Panc1 (cell line): ENCODE data around the gene ONECUT3. TPM values are rescaled to one million over a fixed set of nuclear protein-coding genes. Genes with fewer than 3 reads are reported as not detected.
A peak's percentile ranks its signal among the peaks of the same experiment; 100 is the strongest.

ENCODE experiments used
- ATAC-seq: fragments of 200-7000 bp; cut with Tn5 transposase; 2 replicates; pipeline ENCODE4 v1.9.1; 2020; ENCODE audit warnings: mild to moderate bottlenecking, moderate library complexity
- BruUV-seq: library from RNA; stranded (reverse); fragments of 400-500 nt; replicated peaks from 2 replicates; lab custom pipeline; 2021; lab: Mats Ljungman, UMichigan
- CTCF ChIA-PET: fragments of 300-600 bp; sonication (Branson Sonifier 250); formaldehyde crosslinking; loops from one replicate; lab custom pipeline; 2022; ENCODE audit warnings: antibody characterized with exemption; lab: Charles Lee
- POLR2A ChIA-PET: fragments of 300-600 bp; sonication (Branson Sonifier 250); formaldehyde crosslinking; loops from one replicate; lab custom pipeline; 2022; ENCODE audit warnings: antibody characterized with exemption; lab: Charles Lee
- DNase-seq: peaks from one replicate; pipeline ENCODE4 v3.0.0-alpha.2; 2010; ENCODE audit warnings: low read depth, low spot score
- H3K27ac ChIP-seq: 2 replicates; pipeline ENCODE4 v1.5.1; 2011; ENCODE audit warnings: mild to moderate bottlenecking, low read length, inconsistent platforms
- H3K27me3 ChIP-seq: fragments of 200-500 bp; sonication (Bioruptor generic); 2 replicates; pipeline ENCODE4 v1.6.0; 2014; ENCODE audit warnings: low read length, inconsistent platforms; ENCODE audit not compliant: control insufficient read depth, insufficient read depth
- H3K36me3 ChIP-seq: fragments of 200-500 bp; sonication (Bioruptor generic); 2 replicates; pipeline ENCODE4 v1.5.1; 2014; ENCODE audit warnings: inconsistent platforms, mild to moderate bottlenecking, low read length, moderate library complexity; ENCODE audit not compliant: control insufficient read depth, insufficient read depth
- H3K4me1 ChIP-seq: 2 replicates; pipeline ENCODE4 v1.5.1; 2011; ENCODE audit warnings: inconsistent platforms, mild to moderate bottlenecking, low read length, moderate library complexity; ENCODE audit not compliant: control insufficient read depth, insufficient read depth
- H3K4me3 ChIP-seq, 2 experiments: 2 replicates each; pipeline ENCODE4 v1.5.1; 2011 to 2012; ENCODE audit warnings: low read depth in 2 of 2, low read length in 2 of 2, mild to moderate bottlenecking in 2 of 2, inconsistent platforms in 1 of 2, moderate library complexity in 1 of 2
- H3K9me3 ChIP-seq: fragments of 200-500 bp; sonication (Bioruptor generic); 2 replicates; pipeline ENCODE4 v1.5.1; 2014; ENCODE audit warnings: low read depth, mild to moderate bottlenecking, inconsistent platforms, low read length, moderate library complexity; ENCODE audit not compliant: control insufficient read depth, insufficient read depth
- CTCF ChIP-seq: fragments of 450-650 bp; IDR thresholded peaks from 2 replicates; pipeline ENCODE4 v1.5.1; 2017; ENCODE audit warnings: mild to moderate bottlenecking
- POLR2AphosphoS5 ChIP-seq: IDR thresholded peaks from 2 replicates; pipeline ENCODE4 v1.6.1; 2012; ENCODE audit warnings: mild to moderate bottlenecking, low read depth, low read length, moderate library complexity
- REST ChIP-seq, 2 experiments: IDR thresholded peaks; 2 replicates each; pipeline ENCODE4 v1.6.1; 2011 to 2012; ENCODE audit warnings: low read depth in 2 of 2, control low read depth in 1 of 2, low read length in 1 of 2, mild to moderate bottlenecking in 1 of 2, moderate library complexity in 1 of 2; ENCODE audit not compliant: insufficient read depth in 1 of 2
- SIN3A ChIP-seq: IDR thresholded peaks from 2 replicates; pipeline ENCODE4 v1.6.1; 2012; ENCODE audit warnings: low read depth, mild to moderate bottlenecking, low read length, moderate library complexity, borderline replicate concordance; ENCODE audit not compliant: insufficient read depth
- TCF7L2 ChIP-seq: IDR thresholded peaks from 2 replicates; pipeline ENCODE4 v1.6.1; 2011; ENCODE audit warnings: mild to moderate bottlenecking, low read depth, low read length, inconsistent platforms
- in situ Hi-C: cut with HindIII; loops from 2 replicates; pipeline ENCODE4 v1.10.0; 2016; ENCODE audit warnings: low sequenced_read_pairs, low pct_unique_long_range_greater_than_20kb
- intact Hi-C: fragments of 100-400 bp; cut with micrococcal nuclease; formaldehyde crosslinking; loops from one replicate; pipeline ENCODE4 v1.10.0; 2022; ENCODE audit not compliant: unreplicated experiment
- microRNA-seq: library from miRNA; unstranded; fragments of <30 nt; microRNA quantifications from one replicate; pipeline ENCODE4 v1.1.0, GENCODE V29; 2020; ENCODE audit not compliant: unreplicated experiment
- total RNA-seq: library from RNA; stranded (reverse); gene quantifications from one replicate; pipeline ENCODE4 v1.2.1, GENCODE V29; 2021; ENCODE audit not compliant: unreplicated experiment

Gene ONECUT3
- total RNA-seq, 1 experiment from 2014 or later, result 16.5 TPM

GRCh38 chr19:1829958-1830357, 76.7 kb downstream of the ONECUT3 start:
- TF ChIP-seq TCF7L2, result no peak
- TF ChIP-seq CTCF, result no peak
- TF ChIP-seq POLR2AphosphoS5, result no peak
- no peak for TF ChIP-seq REST (IDR thresholded peaks at IDR 0.05; ENCODE audit: insufficient read depth in 1 of 2, low read depth in 2 of 2, low read length in 1 of 2)
- no peak for TF ChIP-seq SIN3A
- CTCF ChIA-PET, result interaction anchor here (0.6 kb wide), 1 partner anchor 263 kb away, joined by 3 read pairs; no protein-coding TSS in a partner anchor
- in situ Hi-C loops, result no loop called here
- intact Hi-C loops, result no loop called here
- ATAC-seq (no peak), DNase-seq (no peak)
- no peak overlapping the region for H3K4me3 ChIP-seq
- H3K36me3 ChIP-seq, result no peaks in the 10 kb centered on the region
- H3K27me3 ChIP-seq, result no peaks in the 10 kb centered on the region
- H3K9me3 ChIP-seq, result no peaks in the 10 kb centered on the region
- H3K27ac ChIP-seq, result no peak overlapping the region
- BruUV-seq, result no TSS peak
- POLR2A ChIA-PET, result no interaction called here
- peaks cover 26% of the 10 kb centered on the region for H3K4me1 ChIP-seq

GRCh38 chr19:1830568-1830967, 77.3 kb downstream of the ONECUT3 start:
- intact Hi-C loops (no loop called here), in situ Hi-C loops (no loop called here)
- no TSS peak for BruUV-seq
- Histone ChIP-seq H3K27me3 (no peaks in the 10 kb centered on the region), H3K36me3 (no peaks in the 10 kb centered on the region), H3K4me1 (peaks cover 26% of the 10 kb centered on the region), H3K27ac (no peak overlapping the region), H3K9me3 (no peaks in the 10 kb centered on the region), H3K4me3 (no peak overlapping the region)
- TF ChIP-seq SIN3A (no peak), REST (IDR thresholded peaks at IDR 0.05; ENCODE audit: insufficient read depth in 1 of 2, low read depth in 2 of 2, low read length in 1 of 2) (no peak), POLR2AphosphoS5 (no peak)
- POLR2A ChIA-PET, result no interaction called here
- ATAC-seq, result no peak
- no peak for DNase-seq
- CTCF ChIA-PET, result interaction anchor here (0.6 kb wide), 1 partner anchor 264 kb away, joined by 3 read pairs; no protein-coding TSS in a partner anchor

Small RNAs within 50 kb of the gene (microRNA-seq; reads per million reads assigned to microRNA genes)
- 5.1 reads per million, percentile 14 among the genes with 10 or more reads in this experiment for gene MIR1909

Other genes with a start within 250 kb of the ONECUT3 start
- gene ADAMTSL5, start 240.5 kb upstream of the ONECUT3 start, total RNA-seq, result 20.6 TPM
- gene PLK5, start 229.4 kb upstream of the ONECUT3 start, total RNA-seq, result not detected
- 73.7 TPM for gene MEX3D, start 185.2 kb upstream of the ONECUT3 start, total RNA-seq
- gene MBD3, start 160.6 kb upstream of the ONECUT3 start, total RNA-seq, result 139 TPM
- 300 TPM for gene UQCR11, start 148.0 kb upstream of the ONECUT3 start, total RNA-seq
- 175 TPM for gene TCF3, start 100.9 kb upstream of the ONECUT3 start, total RNA-seq
- 67.7 TPM for gene ATP8B3, start 58.8 kb downstream of the ONECUT3 start, total RNA-seq
- 52.1 TPM for gene REXO1, start 95.0 kb downstream of the ONECUT3 start, total RNA-seq
- 79.3 TPM for gene KLF16, start 110.1 kb downstream of the ONECUT3 start, total RNA-seq
- gene ABHD17A, start 132.0 kb downstream of the ONECUT3 start, total RNA-seq, result 57.1 TPM
- 8.9 TPM for gene ADAT3, start 151.9 kb downstream of the ONECUT3 start, total RNA-seq
- 98.4 TPM for gene SCAMP4, start 151.9 kb downstream of the ONECUT3 start, total RNA-seq
- 65.8 TPM for gene CSNK1G2, start 187.7 kb downstream of the ONECUT3 start, total RNA-seq